HepG2 (cell line): ENCODE results near the gene GRB7. TPM values are rescaled to one million over a fixed set of nuclear protein-coding genes. Genes with fewer than 3 reads are reported as not detected.

ENCODE experiments used
- EEA1 ChIP-seq: sonication (generic); formaldehyde crosslinking; IDR thresholded peaks from 2 replicates; pipeline ENCODE4 v1.5.1; 2020; ENCODE audit warnings: mild to moderate bottlenecking, missing genetic modification reagents, borderline replicate concordance
- NCOA5 ChIP-seq: sonication (generic); formaldehyde crosslinking; IDR thresholded peaks from 2 replicates; pipeline ENCODE4 v1.4.0; 2020; ENCODE audit warnings: missing genetic modification reagents
- SP5 ChIP-seq: IDR thresholded peaks from 2 replicates; pipeline ENCODE4 v1.6.1; 2016; ENCODE audit warnings: low read depth, borderline replicate concordance
- ZNF563 ChIP-seq: sonication (generic); formaldehyde crosslinking; IDR thresholded peaks from 2 replicates; pipeline ENCODE4 v1.8.0; 2022; ENCODE audit warnings: mild to moderate bottlenecking, moderate library complexity, missing genetic modification reagents
- polyA plus RNA-seq, 8 experiments: library from polyadenylated mRNA; depleted of rRNA in 3 of 8; stranded (reverse) in 7 of 8; unstranded in 1 of 8; fragments of >200 nt; fragmentation: Illumina TruSeq in 4 of 8; extraction: Trizol in 4 of 8; gene quantifications; 2 replicates each; pipeline versions ENCODE4 v1.2.1 to v1.2.3, GENCODE V29; 2011 to 2016; ENCODE audit warnings: low read depth in 4 of 8, missing spikeins in 1 of 8, mixed read lengths in 1 of 8; ENCODE audit not compliant: insufficient read depth in 1 of 8
- total RNA-seq, 5 experiments: library from RNA; depleted of rRNA; stranded (reverse); fragments of >200 nt; fragmentation: Illumina TruSeq; extraction: Trizol; gene quantifications; 2 replicates each; pipeline ENCODE4 v1.2.3, GENCODE V29; 2016; ENCODE audit warnings: low read depth in 1 of 5
- TF ChIP-seq, protein P1 (sequence below): sonication (generic); formaldehyde crosslinking; IDR thresholded peaks from 2 replicates; pipeline ENCODE4 v1.8.1; 2022; ENCODE audit warnings: low read depth, mild to moderate bottlenecking, missing genetic modification reagents
- TF ChIP-seq, protein P2 (sequence below): sonication (generic); formaldehyde crosslinking; IDR thresholded peaks from 2 replicates; pipeline ENCODE4 v1.9.0; 2021; ENCODE audit warnings: missing genetic modification reagents, borderline replicate concordance
- TF ChIP-seq, protein P3 (sequence below), 2 experiments: IDR thresholded peaks; 2 replicates each; pipeline ENCODE4 v1.6.1; 2011 to 2012; ENCODE audit warnings: low read length in 2 of 2, borderline replicate concordance in 1 of 2, low read depth in 1 of 2, mild to moderate bottlenecking in 1 of 2, moderate library complexity in 1 of 2

The GRB7 gene
- total and polyA plus RNA-seq, 2 of the 13 experiments (the other 11 are each of a cell fraction or from before 2014, with no cell fraction given), result 60.2 to 77.7 TPM

DNA sequence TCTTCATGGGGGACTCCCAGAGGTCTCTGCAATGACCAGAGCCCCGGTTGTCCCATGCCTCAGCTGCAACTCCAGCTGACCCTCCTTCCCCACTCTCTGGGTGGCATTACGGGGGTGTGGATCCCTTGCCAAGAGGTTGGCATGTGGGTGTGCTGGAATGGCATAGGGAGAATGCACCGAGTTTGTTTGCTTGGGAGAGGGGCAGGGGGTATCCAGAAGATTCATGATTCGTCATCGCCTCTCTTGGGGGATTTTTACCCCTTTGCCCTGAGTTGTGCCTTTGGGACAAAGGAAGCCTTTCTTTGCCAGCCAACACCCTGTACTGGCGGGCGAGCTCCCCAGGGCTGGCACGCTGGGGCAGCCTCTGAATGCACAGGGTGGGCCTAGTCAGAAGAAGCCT lies 31.4 kb upstream of the GRB7 start (continued):
- TF ChIP-seq, protein P1, sequence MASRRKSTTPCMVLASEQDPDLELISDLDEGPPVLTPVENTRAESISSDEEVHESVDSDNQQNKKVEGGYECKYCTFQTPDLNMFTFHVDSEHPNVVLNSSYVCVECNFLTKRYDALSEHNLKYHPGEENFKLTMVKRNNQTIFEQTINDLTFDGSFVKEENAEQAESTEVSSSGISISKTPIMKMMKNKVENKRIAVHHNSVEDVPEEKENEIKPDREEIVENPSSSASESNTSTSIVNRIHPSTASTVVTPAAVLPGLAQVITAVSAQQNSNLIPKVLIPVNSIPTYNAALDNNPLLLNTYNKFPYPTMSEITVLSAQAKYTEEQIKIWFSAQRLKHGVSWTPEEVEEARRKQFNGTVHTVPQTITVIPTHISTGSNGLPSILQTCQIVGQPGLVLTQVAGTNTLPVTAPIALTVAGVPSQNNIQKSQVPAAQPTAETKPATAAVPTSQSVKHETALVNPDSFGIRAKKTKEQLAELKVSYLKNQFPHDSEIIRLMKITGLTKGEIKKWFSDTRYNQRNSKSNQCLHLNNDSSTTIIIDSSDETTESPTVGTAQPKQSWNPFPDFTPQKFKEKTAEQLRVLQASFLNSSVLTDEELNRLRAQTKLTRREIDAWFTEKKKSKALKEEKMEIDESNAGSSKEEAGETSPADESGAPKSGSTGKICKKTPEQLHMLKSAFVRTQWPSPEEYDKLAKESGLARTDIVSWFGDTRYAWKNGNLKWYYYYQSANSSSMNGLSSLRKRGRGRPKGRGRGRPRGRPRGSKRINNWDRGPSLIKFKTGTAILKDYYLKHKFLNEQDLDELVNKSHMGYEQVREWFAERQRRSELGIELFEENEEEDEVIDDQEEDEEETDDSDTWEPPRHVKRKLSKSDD (CRISPR knock-in tag), result no peak
- TF ChIP-seq ZNF563 (CRISPR knock-in tag), result no peak
- no peak for TF ChIP-seq NCOA5 (CRISPR knock-in tag)
- TF ChIP-seq SP5 (CRISPR knock-in tag), result no peak
- TF ChIP-seq, protein P2, sequence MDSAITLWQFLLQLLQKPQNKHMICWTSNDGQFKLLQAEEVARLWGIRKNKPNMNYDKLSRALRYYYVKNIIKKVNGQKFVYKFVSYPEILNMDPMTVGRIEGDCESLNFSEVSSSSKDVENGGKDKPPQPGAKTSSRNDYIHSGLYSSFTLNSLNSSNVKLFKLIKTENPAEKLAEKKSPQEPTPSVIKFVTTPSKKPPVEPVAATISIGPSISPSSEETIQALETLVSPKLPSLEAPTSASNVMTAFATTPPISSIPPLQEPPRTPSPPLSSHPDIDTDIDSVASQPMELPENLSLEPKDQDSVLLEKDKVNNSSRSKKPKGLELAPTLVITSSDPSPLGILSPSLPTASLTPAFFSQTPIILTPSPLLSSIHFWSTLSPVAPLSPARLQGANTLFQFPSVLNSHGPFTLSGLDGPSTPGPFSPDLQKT (CRISPR knock-in tag), result no peak
- TF ChIP-seq, protein P3, sequence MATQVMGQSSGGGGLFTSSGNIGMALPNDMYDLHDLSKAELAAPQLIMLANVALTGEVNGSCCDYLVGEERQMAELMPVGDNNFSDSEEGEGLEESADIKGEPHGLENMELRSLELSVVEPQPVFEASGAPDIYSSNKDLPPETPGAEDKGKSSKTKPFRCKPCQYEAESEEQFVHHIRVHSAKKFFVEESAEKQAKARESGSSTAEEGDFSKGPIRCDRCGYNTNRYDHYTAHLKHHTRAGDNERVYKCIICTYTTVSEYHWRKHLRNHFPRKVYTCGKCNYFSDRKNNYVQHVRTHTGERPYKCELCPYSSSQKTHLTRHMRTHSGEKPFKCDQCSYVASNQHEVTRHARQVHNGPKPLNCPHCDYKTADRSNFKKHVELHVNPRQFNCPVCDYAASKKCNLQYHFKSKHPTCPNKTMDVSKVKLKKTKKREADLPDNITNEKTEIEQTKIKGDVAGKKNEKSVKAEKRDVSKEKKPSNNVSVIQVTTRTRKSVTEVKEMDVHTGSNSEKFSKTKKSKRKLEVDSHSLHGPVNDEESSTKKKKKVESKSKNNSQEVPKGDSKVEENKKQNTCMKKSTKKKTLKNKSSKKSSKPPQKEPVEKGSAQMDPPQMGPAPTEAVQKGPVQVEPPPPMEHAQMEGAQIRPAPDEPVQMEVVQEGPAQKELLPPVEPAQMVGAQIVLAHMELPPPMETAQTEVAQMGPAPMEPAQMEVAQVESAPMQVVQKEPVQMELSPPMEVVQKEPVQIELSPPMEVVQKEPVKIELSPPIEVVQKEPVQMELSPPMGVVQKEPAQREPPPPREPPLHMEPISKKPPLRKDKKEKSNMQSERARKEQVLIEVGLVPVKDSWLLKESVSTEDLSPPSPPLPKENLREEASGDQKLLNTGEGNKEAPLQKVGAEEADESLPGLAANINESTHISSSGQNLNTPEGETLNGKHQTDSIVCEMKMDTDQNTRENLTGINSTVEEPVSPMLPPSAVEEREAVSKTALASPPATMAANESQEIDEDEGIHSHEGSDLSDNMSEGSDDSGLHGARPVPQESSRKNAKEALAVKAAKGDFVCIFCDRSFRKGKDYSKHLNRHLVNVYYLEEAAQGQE (IDR thresholded peaks at IDR 0.05; ENCODE audit: borderline replicate concordance in 1 of 2, low read depth in 1 of 2, low read length in 2 of 2), result no peak
- no peak for TF ChIP-seq EEA1 (CRISPR knock-in tag)
